Astrocyte (in vitro differentiated cells and primary cell): ENCODE results near the gene CCDC88B. TPM values are rescaled to one million over a fixed set of nuclear protein-coding genes. Genes with fewer than 3 reads are reported as not detected.

ENCODE experiments used
- DNase-seq: peaks from one replicate; pipeline ENCODE4 v3.0.0-alpha.2; 2010; ENCODE audit warnings: low read depth
- FAIRE-seq: peaks from 2 replicates; lab custom pipeline; 2011; peaks lifted over from hg19 to GRCh38; lab: Jason Lieb, UNC
- H2AFZ ChIP-seq: 2 replicates; pipeline ENCODE4 v1.6.0; 2012; ENCODE audit warnings: low read depth, low read length, inconsistent platforms
- H3K27ac ChIP-seq: 2 replicates; pipeline ENCODE4 v1.5.1; 2011; ENCODE audit warnings: low read depth, low read length, inconsistent platforms
- H3K27me3 ChIP-seq: 2 replicates; pipeline ENCODE4 v1.6.0; 2011; ENCODE audit warnings: low read length, inconsistent platforms; ENCODE audit not compliant: insufficient read depth
- H3K36me3 ChIP-seq: 2 replicates; pipeline ENCODE4 v1.5.1; 2011; ENCODE audit warnings: low read length, inconsistent platforms; ENCODE audit not compliant: insufficient read depth
- H3K4me1 ChIP-seq: 2 replicates; pipeline ENCODE4 v1.5.1; 2011; ENCODE audit warnings: low read length, inconsistent platforms; ENCODE audit not compliant: insufficient read depth
- H3K4me2 ChIP-seq: 2 replicates; pipeline ENCODE4 v1.6.0; 2012; ENCODE audit warnings: low read length, inconsistent platforms
- H3K4me3 ChIP-seq: 2 replicates; pipeline ENCODE4 v1.5.1; 2011; ENCODE audit warnings: low read depth, mild to moderate bottlenecking, low read length, inconsistent platforms; ENCODE audit not compliant: insufficient read depth
- H3K79me2 ChIP-seq: 2 replicates; pipeline ENCODE4 v1.6.0; 2012; ENCODE audit warnings: mild to moderate bottlenecking, low read length, inconsistent platforms; ENCODE audit not compliant: insufficient read depth
- H3K9ac ChIP-seq: 2 replicates; pipeline ENCODE4 v1.6.0; 2012; ENCODE audit warnings: mild to moderate bottlenecking, low read length, inconsistent platforms
- H3K9me3 ChIP-seq: 2 replicates; pipeline ENCODE4 v1.5.1; 2012; ENCODE audit warnings: low read depth, mild to moderate bottlenecking, low read length, inconsistent platforms; ENCODE audit not compliant: insufficient read depth
- H4K20me1 ChIP-seq: 2 replicates; pipeline ENCODE4 v1.6.0; 2012; ENCODE audit warnings: low read length, inconsistent platforms; ENCODE audit not compliant: insufficient read depth
- H3K27ac Mint-ChIP-seq: one replicate; pipeline ENCODE4 v1.8.0; 2021; ENCODE audit warnings: mild to moderate bottlenecking, mixed read lengths; ENCODE audit not compliant: unreplicated experiment
- H3K27me3 Mint-ChIP-seq: one replicate; pipeline ENCODE4 v1.8.0; 2021; ENCODE audit warnings: low read depth, mixed read lengths; ENCODE audit not compliant: unreplicated experiment
- H3K36me3 Mint-ChIP-seq: one replicate; pipeline ENCODE4 v1.8.0; 2021; ENCODE audit warnings: low read depth, mixed read lengths; ENCODE audit not compliant: unreplicated experiment
- H3K4me1 Mint-ChIP-seq: one replicate; pipeline ENCODE4 v1.8.0; 2021; ENCODE audit warnings: low read depth, mixed read lengths; ENCODE audit not compliant: unreplicated experiment
- H3K4me3 Mint-ChIP-seq: one replicate; pipeline ENCODE4 v1.8.0; 2021; ENCODE audit warnings: mild to moderate bottlenecking, moderate library complexity, mixed read lengths; ENCODE audit not compliant: unreplicated experiment
- H3K9me3 Mint-ChIP-seq: one replicate; pipeline ENCODE4 v1.8.0; 2021; ENCODE audit warnings: mild to moderate bottlenecking, mixed read lengths; ENCODE audit not compliant: unreplicated experiment
- EZH2 ChIP-seq: IDR thresholded peaks from 2 replicates; pipeline ENCODE4 v1.6.1; 2012; ENCODE audit warnings: mild to moderate bottlenecking, low read length, inconsistent platforms; ENCODE audit not compliant: insufficient read depth
- total RNA-seq: library from RNA; stranded (reverse); gene quantifications from 2 replicates; pipeline ENCODE4 v1.2.1, GENCODE V29; 2021
- TF ChIP-seq, protein P1 (sequence below): IDR thresholded peaks from 2 replicates; pipeline ENCODE4 v1.5.1; 2011; ENCODE audit warnings: low read depth, mild to moderate bottlenecking, inconsistent platforms, low read length, moderate library complexity; ENCODE audit not compliant: insufficient read depth

Gene CCDC88B
- total RNA-seq, 1 donor from 2014 or later, result 1.2 TPM

DNA sequence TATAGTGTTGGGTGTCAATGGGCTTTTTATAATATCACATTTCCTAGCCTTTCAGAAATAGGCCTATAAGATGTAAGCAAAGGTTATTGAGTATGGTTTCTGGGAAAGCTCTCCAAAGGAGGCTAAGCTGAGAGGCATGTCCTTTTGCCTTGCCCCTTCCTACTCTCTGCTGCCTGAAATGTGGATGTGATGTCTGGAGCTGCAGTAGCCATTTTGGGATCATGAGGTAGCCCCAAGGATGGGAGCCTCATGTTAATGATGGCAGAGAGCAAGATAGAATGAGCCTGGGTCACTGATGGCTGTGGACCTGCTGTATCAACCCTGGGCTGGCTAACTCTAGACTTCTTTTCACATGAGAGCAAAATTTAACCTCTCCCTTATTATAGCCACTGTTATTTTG, 47.9 kb downstream of the CCDC88B start:
- H3K27ac ChIP-seq, result no peak overlapping the region
- H2AFZ ChIP-seq, result no peak overlapping the region
- H3K4me1 ChIP-seq, result peaks cover 8% of the 10 kb centered on the region
- H3K79me2 ChIP-seq, result no peaks in the 10 kb centered on the region
- DNase-seq (no peak), FAIRE-seq (no peak)
- TF ChIP-seq, protein P1, sequence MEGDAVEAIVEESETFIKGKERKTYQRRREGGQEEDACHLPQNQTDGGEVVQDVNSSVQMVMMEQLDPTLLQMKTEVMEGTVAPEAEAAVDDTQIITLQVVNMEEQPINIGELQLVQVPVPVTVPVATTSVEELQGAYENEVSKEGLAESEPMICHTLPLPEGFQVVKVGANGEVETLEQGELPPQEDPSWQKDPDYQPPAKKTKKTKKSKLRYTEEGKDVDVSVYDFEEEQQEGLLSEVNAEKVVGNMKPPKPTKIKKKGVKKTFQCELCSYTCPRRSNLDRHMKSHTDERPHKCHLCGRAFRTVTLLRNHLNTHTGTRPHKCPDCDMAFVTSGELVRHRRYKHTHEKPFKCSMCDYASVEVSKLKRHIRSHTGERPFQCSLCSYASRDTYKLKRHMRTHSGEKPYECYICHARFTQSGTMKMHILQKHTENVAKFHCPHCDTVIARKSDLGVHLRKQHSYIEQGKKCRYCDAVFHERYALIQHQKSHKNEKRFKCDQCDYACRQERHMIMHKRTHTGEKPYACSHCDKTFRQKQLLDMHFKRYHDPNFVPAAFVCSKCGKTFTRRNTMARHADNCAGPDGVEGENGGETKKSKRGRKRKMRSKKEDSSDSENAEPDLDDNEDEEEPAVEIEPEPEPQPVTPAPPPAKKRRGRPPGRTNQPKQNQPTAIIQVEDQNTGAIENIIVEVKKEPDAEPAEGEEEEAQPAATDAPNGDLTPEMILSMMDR, result no peak
- H4K20me1 ChIP-seq, result no peaks in the 10 kb centered on the region
- Mint-ChIP-seq H3K4me1 (peaks cover 7% of the 10 kb centered on the region), H3K27me3 (peaks cover 29% of the 10 kb centered on the region), H3K27ac (no peak overlapping the region), H3K9me3 (peaks cover 4% of the 10 kb centered on the region), H3K36me3 (no peaks in the 10 kb centered on the region), H3K4me3 (no peak overlapping the region)
- no peak overlapping the region for H3K4me3 ChIP-seq
- H3K36me3 ChIP-seq, result no peaks in the 10 kb centered on the region
- peaks cover 7% of the 10 kb centered on the region for H3K27me3 ChIP-seq
- H3K9ac ChIP-seq, result no peak overlapping the region
- H3K9me3 ChIP-seq, result no peaks in the 10 kb centered on the region
- H3K4me2 ChIP-seq, result no peak overlapping the region

DNA sequence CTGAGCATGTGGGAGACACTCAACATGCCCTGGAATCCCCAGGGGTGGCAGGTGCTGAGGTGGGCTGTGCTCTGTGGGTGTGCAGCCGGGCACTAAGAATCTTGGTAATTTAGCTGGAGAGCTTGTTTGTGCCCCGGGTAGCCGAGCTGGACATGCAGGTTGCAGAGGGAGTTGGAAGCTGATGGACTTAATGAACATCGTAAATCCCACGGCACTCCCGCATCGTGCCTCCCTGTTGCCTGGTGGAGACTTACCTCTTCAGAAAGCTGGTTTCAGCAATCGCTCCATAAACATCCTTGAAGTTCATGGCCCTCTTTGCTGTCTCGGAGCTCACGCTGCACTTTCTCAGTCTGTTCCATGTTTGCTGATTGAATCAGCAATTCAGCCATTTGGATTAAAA, 48.9 kb downstream of the CCDC88B start:
- Mint-ChIP-seq H3K27me3 (peaks cover 24% of the 10 kb centered on the region), H3K36me3 (no peaks in the 10 kb centered on the region), H3K4me1 (peaks cover 7% of the 10 kb centered on the region), H3K9me3 (peaks cover 4% of the 10 kb centered on the region), H3K27ac (no peak overlapping the region), H3K4me3 (no peak overlapping the region)
- no peaks in the 10 kb centered on the region for H3K9me3 ChIP-seq
- H3K4me2 ChIP-seq, result no peak overlapping the region
- no peak overlapping the region for H2AFZ ChIP-seq
- H3K9ac ChIP-seq, result no peak overlapping the region
- no peak for DNase-seq
- H3K27ac ChIP-seq, result no peak overlapping the region
- no peaks in the 10 kb centered on the region for H4K20me1 ChIP-seq
- no peaks in the 10 kb centered on the region for H3K36me3 ChIP-seq
- no peak for FAIRE-seq
- no peak for TF ChIP-seq EZH2
- TF ChIP-seq, protein P1, result no peak
- H3K4me3 ChIP-seq, result no peak overlapping the region
- peaks cover 8% of the 10 kb centered on the region for H3K4me1 ChIP-seq
- peaks cover 7% of the 10 kb centered on the region for H3K27me3 ChIP-seq
- no peaks in the 10 kb centered on the region for H3K79me2 ChIP-seq

DNA sequence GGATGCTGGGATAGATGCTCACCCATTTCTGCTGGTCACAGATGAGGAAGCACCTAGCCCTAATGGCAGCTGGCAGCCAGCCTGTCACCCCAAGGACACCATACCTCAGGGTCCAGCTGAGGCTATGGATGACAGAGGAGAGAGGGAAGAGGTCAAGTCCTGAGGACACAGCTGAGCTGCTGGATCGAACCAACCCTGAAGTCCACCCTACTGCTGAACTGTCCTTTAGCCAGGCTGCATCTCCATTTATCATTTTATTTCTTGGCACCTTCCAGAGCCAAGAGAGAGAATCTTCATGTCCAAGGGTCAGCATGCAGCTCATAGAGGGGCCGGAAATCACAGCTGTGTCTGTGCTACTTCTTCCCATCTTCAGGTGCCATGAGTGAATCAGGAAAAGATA, 49.8 kb downstream of the CCDC88B start:
- Mint-ChIP-seq H3K4me3 (no peak overlapping the region), H3K36me3 (no peaks in the 10 kb centered on the region)
- no peak overlapping the region for H3K27ac ChIP-seq

More for the DNA sequence above, 49.8 kb downstream of the CCDC88B start:
- H3K36me3 ChIP-seq, result no peaks in the 10 kb centered on the region
- peaks cover 8% of the 10 kb centered on the region for H3K4me1 ChIP-seq
- TF ChIP-seq EZH2, result no peak
- H3K4me3 ChIP-seq, result no peak overlapping the region
- H3K4me2 ChIP-seq, result no peak overlapping the region
- FAIRE-seq, result no peak
- no peaks in the 10 kb centered on the region for H3K79me2 ChIP-seq
- H3K27me3 Mint-ChIP-seq, result peaks cover 22% of the 10 kb centered on the region
- no peak overlapping the region for H3K9ac ChIP-seq
- peaks cover 4% of the 10 kb centered on the region for H3K9me3 Mint-ChIP-seq
- no peak for DNase-seq
- H3K4me1 Mint-ChIP-seq, result peaks cover 7% of the 10 kb centered on the region
- no peaks in the 10 kb centered on the region for H4K20me1 ChIP-seq
- H3K9me3 ChIP-seq, result no peaks in the 10 kb centered on the region
- H3K27ac Mint-ChIP-seq, result no peak overlapping the region
- no peak overlapping the region for H2AFZ ChIP-seq
- peaks cover 9% of the 10 kb centered on the region for H3K27me3 ChIP-seq
